SK-N-SH treated with all-trans-retinoic acid at 6 μM for 48 hours (cell line): ENCODE results near the gene RETREG3.

Experiments
- ATAC-seq: fragments of 200-7000 bp; cut with Tn5 transposase; 3 replicates; pipeline ENCODE4 v1.9.1; 2020; ENCODE audit warnings: mild to moderate bottlenecking, moderate library complexity
- ARNTL ChIP-seq: fragments of 450-650 bp; formaldehyde crosslinking; IDR thresholded peaks from 2 replicates; pipeline ENCODE4 v1.5.0; 2020; ENCODE audit warnings: low read depth, mild to moderate bottlenecking, moderate library complexity, borderline replicate concordance
- BACH2 ChIP-seq: fragments of 250-450 bp; sonication (Bioruptor Pico); IDR thresholded peaks from 2 replicates; pipeline ENCODE4 v1.9.0; 2021; ENCODE audit warnings: mild to moderate bottlenecking, borderline replicate concordance
- CSDC2 ChIP-seq: fragments of 250-450 bp; sonication (Bioruptor Pico); IDR thresholded peaks from 2 replicates; pipeline ENCODE4 v1.5.0; 2020; ENCODE audit warnings: mild to moderate bottlenecking, moderate library complexity
- ESRRG ChIP-seq: fragments of 250-450 bp; sonication (Bioruptor Pico); IDR thresholded peaks from 2 replicates; pipeline ENCODE4 v1.6.1; 2021; ENCODE audit warnings: mild to moderate bottlenecking
- GLIS3 ChIP-seq: fragments of 250-450 bp; sonication (Bioruptor Pico); IDR thresholded peaks from 2 replicates; pipeline ENCODE4 v1.5.0; 2020; ENCODE audit warnings: mild to moderate bottlenecking, moderate library complexity
- ISL1 ChIP-seq: fragments of 250-450 bp; sonication (Bioruptor Pico); IDR thresholded peaks from 2 replicates; pipeline ENCODE4 v2.1.2; 2022; ENCODE audit warnings: mild to moderate bottlenecking, moderate library complexity
- OSR1 ChIP-seq: fragments of 250-450 bp; sonication (Bioruptor Pico); IDR thresholded peaks from 2 replicates; pipeline ENCODE4 v1.8.0; 2022; ENCODE audit warnings: moderate library complexity, mild to moderate bottlenecking, inconsistent platforms
- RARB ChIP-seq: fragments of 250-450 bp; sonication (Bioruptor Pico); IDR thresholded peaks from 2 replicates; pipeline ENCODE4 v1.8.0; 2021; ENCODE audit warnings: mild to moderate bottlenecking, moderate library complexity
- SNAI2 ChIP-seq: fragments of 250-450 bp; sonication (Bioruptor Pico); IDR thresholded peaks from 2 replicates; pipeline ENCODE4 v1.5.0; 2020; ENCODE audit warnings: mild to moderate bottlenecking, moderate library complexity
- TCF4 ChIP-seq: fragments of 250-450 bp; sonication (Bioruptor Pico); IDR thresholded peaks from 2 replicates; pipeline ENCODE4 v1.8.0; 2021; ENCODE audit warnings: mild to moderate bottlenecking, moderate library complexity, borderline replicate concordance
- ZC3H10 ChIP-seq: fragments of 250-450 bp; sonication (Bioruptor Pico); IDR thresholded peaks from 2 replicates; pipeline ENCODE4 v1.5.1; 2021; ENCODE audit warnings: mild to moderate bottlenecking, moderate library complexity
- ZFP3 ChIP-seq: fragments of 250-450 bp; sonication (Bioruptor Pico); IDR thresholded peaks from 2 replicates; pipeline ENCODE4 v1.5.0; 2020; ENCODE audit warnings: mild to moderate bottlenecking, moderate library complexity
- ZFP30 ChIP-seq: fragments of 450-650 bp; formaldehyde crosslinking; IDR thresholded peaks from 2 replicates; pipeline ENCODE4 v1.5.0; 2022; ENCODE audit warnings: mild to moderate bottlenecking, moderate library complexity
- ZNF565 ChIP-seq: fragments of 450-650 bp; formaldehyde crosslinking; conservative IDR thresholded peaks from 2 replicates; pipeline ENCODE4 v1.5.0; 2020; ENCODE audit warnings: low read depth, mild to moderate bottlenecking, moderate library complexity
- ZNF70 ChIP-seq: fragments of 450-650 bp; formaldehyde crosslinking; IDR thresholded peaks from 2 replicates; pipeline ENCODE4 v1.5.0; 2020; ENCODE audit warnings: mild to moderate bottlenecking, moderate library complexity
- TF ChIP-seq, protein P1 (sequence below): fragments of 250-450 bp; sonication (Bioruptor Pico); IDR thresholded peaks from 2 replicates; pipeline ENCODE4 v1.5.1; 2020; ENCODE audit warnings: low read depth, mild to moderate bottlenecking, moderate library complexity
- TF ChIP-seq, protein P2 (sequence below): fragments of 250-450 bp; sonication (Bioruptor Pico); IDR thresholded peaks from 2 replicates; pipeline ENCODE4 v1.5.1; 2021; ENCODE audit warnings: mild to moderate bottlenecking, moderate library complexity
- TF ChIP-seq, protein P3 (sequence below): fragments of 250-450 bp; sonication (Bioruptor Pico); IDR thresholded peaks from 2 replicates; pipeline ENCODE4 v1.8.0; 2021; ENCODE audit warnings: low read depth, mild to moderate bottlenecking, moderate library complexity, borderline replicate concordance
- TF ChIP-seq, protein P4 (sequence below): fragments of 250-450 bp; sonication (Bioruptor Pico); IDR thresholded peaks from 2 replicates; pipeline ENCODE4 v1.8.0; 2020; ENCODE audit warnings: mild to moderate bottlenecking, moderate library complexity, borderline replicate concordance

The RETREG3 gene

DNA sequence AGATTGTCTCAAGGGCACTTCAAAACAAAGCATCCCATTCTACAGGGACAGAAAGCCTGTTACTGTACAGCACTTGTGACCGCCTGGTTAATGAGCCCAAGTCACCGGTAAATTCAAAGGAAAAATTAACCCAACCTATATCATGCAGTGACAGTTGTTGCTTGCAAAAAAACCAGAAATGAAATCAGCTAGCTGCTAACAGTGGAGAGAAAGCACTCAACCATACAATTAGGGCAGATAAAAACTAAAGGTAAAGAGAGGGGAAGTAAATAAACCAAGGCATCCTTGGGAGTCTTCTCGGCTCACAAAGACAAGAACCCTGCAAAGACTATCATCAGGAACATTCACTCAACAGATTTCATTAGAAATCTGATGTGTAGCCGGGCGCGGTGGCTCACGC is 5.9 kb downstream of the RETREG3 start:
- no peak for ATAC-seq
- TF ChIP-seq SNAI2 (CRISPR knock-in tag) = no peak
- TF ChIP-seq, protein P1, sequence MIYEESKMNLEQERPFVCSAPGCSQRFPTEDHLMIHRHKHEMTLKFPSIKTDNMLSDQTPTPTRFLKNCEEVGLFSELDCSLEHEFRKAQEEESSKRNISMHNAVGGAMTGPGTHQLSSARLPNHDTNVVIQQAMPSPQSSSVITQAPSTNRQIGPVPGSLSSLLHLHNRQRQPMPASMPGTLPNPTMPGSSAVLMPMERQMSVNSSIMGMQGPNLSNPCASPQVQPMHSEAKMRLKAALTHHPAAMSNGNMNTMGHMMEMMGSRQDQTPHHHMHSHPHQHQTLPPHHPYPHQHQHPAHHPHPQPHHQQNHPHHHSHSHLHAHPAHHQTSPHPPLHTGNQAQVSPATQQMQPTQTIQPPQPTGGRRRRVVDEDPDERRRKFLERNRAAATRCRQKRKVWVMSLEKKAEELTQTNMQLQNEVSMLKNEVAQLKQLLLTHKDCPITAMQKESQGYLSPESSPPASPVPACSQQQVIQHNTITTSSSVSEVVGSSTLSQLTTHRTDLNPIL (CRISPR knock-in tag) = no peak

DNA sequence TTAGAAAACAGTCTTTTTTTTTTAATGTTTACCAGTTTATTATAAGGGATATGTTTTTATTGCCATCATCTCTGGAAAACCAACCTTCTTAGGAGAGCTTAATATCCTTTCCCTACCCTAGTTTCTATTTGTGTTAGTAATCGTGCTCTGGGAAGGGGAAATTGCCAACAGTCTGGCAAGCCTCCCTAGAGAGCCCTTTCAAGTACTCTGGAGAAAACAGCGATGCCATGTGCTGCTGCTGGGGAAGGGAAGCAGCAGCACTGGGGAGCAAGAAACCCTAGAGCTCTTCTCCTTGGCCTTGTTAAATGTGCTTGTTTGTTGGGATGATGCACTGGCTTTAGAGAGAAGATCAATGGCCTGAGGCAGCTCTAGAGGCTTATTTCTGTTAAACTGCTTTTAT is 10.3 kb downstream of the RETREG3 start:
- ATAC-seq = no peak

DNA sequence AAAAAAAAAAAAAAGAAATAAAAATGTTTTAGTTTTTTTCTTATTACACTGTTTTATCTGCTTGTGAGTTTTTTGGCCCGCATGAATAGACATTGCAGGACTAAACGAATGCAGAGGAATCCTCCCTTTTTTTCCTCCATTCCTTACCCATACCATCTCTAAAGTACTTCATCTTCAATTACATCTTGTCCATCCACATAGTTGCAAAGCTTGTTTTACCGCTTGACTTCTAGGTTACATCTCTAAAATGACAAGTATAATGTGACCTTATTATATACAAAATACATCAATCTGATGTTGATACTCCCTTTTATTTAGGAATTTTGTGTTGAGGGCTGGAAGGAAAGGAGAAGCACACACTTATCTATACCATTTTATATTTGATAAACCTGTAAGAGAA is 12.8 kb downstream of the RETREG3 start:
- TF ChIP-seq, protein P2, sequence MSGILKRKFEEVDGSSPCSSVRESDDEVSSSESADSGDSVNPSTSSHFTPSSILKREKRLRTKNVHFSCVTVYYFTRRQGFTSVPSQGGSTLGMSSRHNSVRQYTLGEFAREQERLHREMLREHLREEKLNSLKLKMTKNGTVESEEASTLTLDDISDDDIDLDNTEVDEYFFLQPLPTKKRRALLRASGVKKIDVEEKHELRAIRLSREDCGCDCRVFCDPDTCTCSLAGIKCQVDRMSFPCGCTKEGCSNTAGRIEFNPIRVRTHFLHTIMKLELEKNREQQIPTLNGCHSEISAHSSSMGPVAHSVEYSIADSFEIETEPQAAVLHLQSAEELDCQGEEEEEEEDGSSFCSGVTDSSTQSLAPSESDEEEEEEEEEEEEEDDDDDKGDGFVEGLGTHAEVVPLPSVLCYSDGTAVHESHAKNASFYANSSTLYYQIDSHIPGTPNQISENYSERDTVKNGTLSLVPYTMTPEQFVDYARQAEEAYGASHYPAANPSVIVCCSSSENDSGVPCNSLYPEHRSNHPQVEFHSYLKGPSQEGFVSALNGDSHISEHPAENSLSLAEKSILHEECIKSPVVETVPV (CRISPR knock-in tag) = no peak
- no peak for TF ChIP-seq ZC3H10 (CRISPR knock-in tag)
- TF ChIP-seq ZFP3 (CRISPR knock-in tag) = no peak
- TF ChIP-seq, protein P3, sequence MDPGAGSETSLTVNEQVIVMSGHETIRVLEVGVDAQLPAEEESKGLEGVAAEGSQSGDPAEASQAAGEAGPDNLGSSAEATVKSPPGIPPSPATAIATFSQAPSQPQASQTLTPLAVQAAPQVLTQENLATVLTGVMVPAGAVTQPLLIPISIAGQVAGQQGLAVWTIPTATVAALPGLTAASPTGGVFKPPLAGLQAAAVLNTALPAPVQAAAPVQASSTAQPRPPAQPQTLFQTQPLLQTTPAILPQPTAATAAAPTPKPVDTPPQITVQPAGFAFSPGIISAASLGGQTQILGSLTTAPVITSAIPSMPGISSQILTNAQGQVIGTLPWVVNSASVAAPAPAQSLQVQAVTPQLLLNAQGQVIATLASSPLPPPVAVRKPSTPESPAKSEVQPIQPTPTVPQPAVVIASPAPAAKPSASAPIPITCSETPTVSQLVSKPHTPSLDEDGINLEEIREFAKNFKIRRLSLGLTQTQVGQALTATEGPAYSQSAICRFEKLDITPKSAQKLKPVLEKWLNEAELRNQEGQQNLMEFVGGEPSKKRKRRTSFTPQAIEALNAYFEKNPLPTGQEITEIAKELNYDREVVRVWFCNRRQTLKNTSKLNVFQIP = no peak
- no peak for TF ChIP-seq TCF4
- TF ChIP-seq ARNTL = no peak
- TF ChIP-seq GLIS3 (CRISPR knock-in tag) = no peak
- no peak for ATAC-seq

More for the DNA sequence above, 10.3 kb downstream of the RETREG3 start:
- TF ChIP-seq ZNF70 (CRISPR knock-in tag) (no peak), ZNF565 (no peak), RARB (CRISPR knock-in tag) (no peak), GLIS3 (CRISPR knock-in tag) (no peak), ZFP3 (CRISPR knock-in tag) (no peak), ESRRG (CRISPR knock-in tag) (no peak), OSR1 (CRISPR knock-in tag) (no peak), ZC3H10 (CRISPR knock-in tag) (no peak), TCF4 (no peak), ISL1 (CRISPR knock-in tag) (no peak)
- TF ChIP-seq, protein P1 (CRISPR knock-in tag) = no peak
- TF ChIP-seq, protein P4, sequence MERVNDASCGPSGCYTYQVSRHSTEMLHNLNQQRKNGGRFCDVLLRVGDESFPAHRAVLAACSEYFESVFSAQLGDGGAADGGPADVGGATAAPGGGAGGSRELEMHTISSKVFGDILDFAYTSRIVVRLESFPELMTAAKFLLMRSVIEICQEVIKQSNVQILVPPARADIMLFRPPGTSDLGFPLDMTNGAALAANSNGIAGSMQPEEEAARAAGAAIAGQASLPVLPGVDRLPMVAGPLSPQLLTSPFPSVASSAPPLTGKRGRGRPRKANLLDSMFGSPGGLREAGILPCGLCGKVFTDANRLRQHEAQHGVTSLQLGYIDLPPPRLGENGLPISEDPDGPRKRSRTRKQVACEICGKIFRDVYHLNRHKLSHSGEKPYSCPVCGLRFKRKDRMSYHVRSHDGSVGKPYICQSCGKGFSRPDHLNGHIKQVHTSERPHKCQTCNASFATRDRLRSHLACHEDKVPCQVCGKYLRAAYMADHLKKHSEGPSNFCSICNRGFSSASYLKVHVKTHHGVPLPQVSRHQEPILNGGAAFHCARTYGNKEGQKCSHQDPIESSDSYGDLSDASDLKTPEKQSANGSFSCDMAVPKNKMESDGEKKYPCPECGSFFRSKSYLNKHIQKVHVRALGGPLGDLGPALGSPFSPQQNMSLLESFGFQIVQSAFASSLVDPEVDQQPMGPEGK (CRISPR knock-in tag) = no peak
- TF ChIP-seq, protein P3 = no peak
- TF ChIP-seq, protein P2 (CRISPR knock-in tag) = no peak

DNA sequence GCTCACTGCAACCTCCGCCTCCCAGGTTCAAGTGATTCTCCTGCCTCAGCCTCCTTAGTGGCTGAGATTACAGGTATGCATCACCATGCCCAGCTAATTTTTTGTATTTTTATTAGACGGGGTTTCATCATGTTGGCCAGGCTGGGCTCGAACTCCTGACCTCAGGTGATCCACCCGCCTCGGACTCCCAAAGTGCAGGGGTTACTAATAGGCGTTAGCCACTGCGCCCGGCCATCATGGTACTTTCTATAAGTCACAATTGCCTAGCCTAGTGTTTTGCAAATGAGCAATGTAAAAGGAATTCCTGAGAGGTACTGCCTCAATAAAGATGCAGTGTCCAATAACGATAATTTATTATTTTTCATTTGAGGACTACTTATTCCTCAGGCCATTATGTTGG is 17.8 kb downstream of the RETREG3 start:
- no peak for ATAC-seq
- TF ChIP-seq CSDC2 = no peak
- no peak for TF ChIP-seq ZNF565
- TF ChIP-seq ZC3H10 (CRISPR knock-in tag) = no peak
- no peak for TF ChIP-seq ZFP30
- no peak for TF ChIP-seq RARB (CRISPR knock-in tag)
- TF ChIP-seq BACH2 (CRISPR knock-in tag) = no peak
- TF ChIP-seq ZFP3 (CRISPR knock-in tag) = no peak
- no peak for TF ChIP-seq TCF4
- TF ChIP-seq, protein P1 (CRISPR knock-in tag) = no peak
- TF ChIP-seq ARNTL = no peak
- no peak for TF ChIP-seq OSR1 (CRISPR knock-in tag)
- no peak for TF ChIP-seq ESRRG (CRISPR knock-in tag)
- TF ChIP-seq, protein P2 (CRISPR knock-in tag) = no peak
- TF ChIP-seq ZNF70 (CRISPR knock-in tag) = no peak
